AG09309 (cell line): Measurements from ENCODE around the gene ZNF618.
"Not testable (repeated sequence)": the region's sequence is repeated elsewhere in the genome, so short reads cannot be mapped to it uniquely, and the experiment has no call there.

ENCODE experiments used
- DNase-seq: peaks from one replicate; pipeline ENCODE4 v3.0.0-alpha.2; 2010; ENCODE audit warnings: low read depth
- H3K4me3 ChIP-seq: 2 replicates; pipeline ENCODE4 v1.5.1; 2011; ENCODE audit warnings: mild to moderate bottlenecking, low read depth, low read length, moderate library complexity; ENCODE audit not compliant: control insufficient read depth
- CTCF ChIP-seq: IDR thresholded peaks from 2 replicates; pipeline ENCODE4 v1.5.1; 2011; ENCODE audit warnings: mild to moderate bottlenecking, low read depth, low read length, inconsistent platforms; ENCODE audit not compliant: insufficient read depth, control insufficient read depth; ENCODE audit errors: missing control alignments

The ZNF618 gene

GRCh38 chr9:114082017-114082762 lies 206.1 kb downstream of the ZNF618 start:
- H3K4me3 ChIP-seq = no peak overlapping the region
- peak; percentile 59 for DNase-seq
- peak; percentile 87 for TF ChIP-seq CTCF

- not testable (repeated sequence) for H3K4me3 ChIP-seq, DNase-seq
These were observed 206.8 kb downstream of the ZNF618 start for GRCh38 chr9:114082763-114083412.

DNA sequence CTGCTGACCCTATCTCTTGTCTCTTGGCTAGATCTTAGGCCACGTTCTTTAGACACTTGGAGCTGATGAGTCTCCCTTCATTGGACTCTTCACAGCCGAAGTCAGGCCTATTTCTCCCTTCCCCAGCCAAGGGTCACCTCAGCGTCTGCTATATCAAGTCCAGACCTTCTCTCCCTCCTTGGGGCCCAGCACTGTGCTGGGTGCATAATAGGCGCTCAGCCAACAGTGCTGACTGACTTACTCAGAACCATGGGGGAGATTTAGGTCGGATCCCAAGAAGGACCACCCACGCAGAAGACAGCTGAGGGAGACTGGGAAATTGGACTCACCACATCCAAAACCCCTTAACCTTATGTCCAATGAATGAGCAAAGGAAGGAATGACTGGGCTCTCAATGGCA lies 207.6 kb downstream of the ZNF618 start:
- no peak overlapping the region for H3K4me3 ChIP-seq
- no peak for TF ChIP-seq CTCF
- DNase-seq = no peak

DNA sequence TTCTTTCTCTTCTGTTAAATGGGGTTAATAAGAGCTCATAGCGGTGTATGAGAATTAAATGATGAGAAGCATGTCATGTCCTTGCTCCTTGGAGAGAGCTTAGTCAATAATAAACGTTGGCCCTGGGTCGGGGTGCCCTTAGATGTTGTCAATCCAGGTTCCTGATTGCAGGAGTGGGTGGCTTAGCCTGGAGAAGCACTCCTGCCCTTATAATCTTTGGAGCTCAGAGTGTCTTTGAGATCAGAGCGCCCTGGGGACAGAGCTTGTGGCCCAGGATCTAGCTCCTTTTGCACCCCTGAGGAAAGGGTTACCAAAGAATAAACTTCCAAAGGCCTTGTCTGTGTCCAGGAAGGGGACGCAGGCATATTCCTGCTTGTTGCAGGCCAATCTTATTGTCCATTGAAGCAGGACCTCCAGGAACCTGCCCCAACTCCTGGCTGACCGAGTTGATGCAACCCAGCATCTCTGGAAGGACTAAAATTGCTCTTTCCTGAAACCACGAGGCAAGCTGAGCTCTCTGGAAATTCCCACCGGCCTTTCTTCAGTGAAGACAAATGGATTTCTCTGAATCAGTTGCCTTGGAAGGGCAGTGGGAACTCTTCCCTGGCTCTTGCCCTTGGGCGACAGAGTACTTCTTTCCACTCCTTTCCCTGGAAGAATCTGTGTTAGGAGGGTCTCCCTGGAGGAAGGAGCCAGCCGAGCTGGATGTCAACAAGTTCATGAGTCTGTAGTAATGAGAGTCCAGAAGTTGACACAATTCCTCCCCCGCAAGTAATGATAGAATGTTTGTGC lies 208.4 kb downstream of the ZNF618 start:
- TF ChIP-seq CTCF = no peak
- H3K4me3 ChIP-seq = no peak overlapping the region
- DNase-seq = no peak

- H3K4me3 ChIP-seq = no peak overlapping the region
- no peak for TF ChIP-seq CTCF
- DNase-seq = no peak
These were observed 209.3 kb downstream of the ZNF618 start for GRCh38 chr9:114085387-114085789.

- no peak overlapping the region for H3K4me3 ChIP-seq
- TF ChIP-seq CTCF = no peak
- no peak for DNase-seq
These were observed 209.9 kb downstream of the ZNF618 start for GRCh38 chr9:114086009-114086408.

- DNase-seq = no peak
- TF ChIP-seq CTCF = no peak
- no peak overlapping the region for H3K4me3 ChIP-seq
These were observed 210.5 kb downstream of the ZNF618 start for GRCh38 chr9:114086607-114087006.
